Measurements from ENCODE around the gene FXYD6. TPM values are rescaled to one million over a fixed set of nuclear protein-coding genes. Genes with fewer than 3 reads are reported as not detected.
A peak's percentile ranks its signal among the peaks of the same experiment; 100 is the strongest.

FXYD6 gene
- total RNA-seq, 2 donors from 2014 or later, result 16.8 to 23.9 TPM

GRCh38 chr11:117851852-117852251 is 24.6 kb downstream of the FXYD6 start:
- 40 to 41% methylated on average over 3 of the region's 3 CpGs for WGBS, 2 donors
- no peak for DNase-seq
- intact Hi-C loops (cut with DNase I), result no loop called here

GRCh38 chr11:117851106-117851505 is 25.4 kb downstream of the FXYD6 start:
- no peak for DNase-seq
- no peaks in the 10 kb centered on the region for H3K9me3 ChIP-seq
- 73 to 82% methylated on average over 3 of the region's 3 CpGs for WGBS, 2 donors
- H3K4me3 ChIP-seq, result no peak overlapping the region
- intact Hi-C loops (cut with DNase I), result no loop called here
- no peak overlapping the region for H3K27ac ChIP-seq
- H3K4me1 ChIP-seq, result no peaks in the 10 kb centered on the region
- no peaks in the 10 kb centered on the region for H3K36me3 ChIP-seq (replicated peaks in 1 of 2; ENCODE audit: insufficient read depth in 1 of 2, low read depth in 2 of 2)
- ATAC-seq, result no peak
- H3K27me3 ChIP-seq, result no peaks in the 10 kb centered on the region
- no peak for TF ChIP-seq POLR2A (IDR thresholded peaks at IDR 0.05)
- no peak for TF ChIP-seq CTCF (IDR thresholded peaks at IDR 0.05)

More at GRCh38 chr11:117851852-117852251, 24.6 kb downstream of the FXYD6 start:
- Histone ChIP-seq H3K4me1 (no peaks in the 10 kb centered on the region), H3K9me3 (no peaks in the 10 kb centered on the region), H3K27me3 (no peaks in the 10 kb centered on the region), H3K4me3 (no peak overlapping the region), H3K27ac (no peak overlapping the region), H3K36me3 (replicated peaks in 1 of 2; ENCODE audit: insufficient read depth in 1 of 2, low read depth in 2 of 2) (no peaks in the 10 kb centered on the region)
- ATAC-seq, result no peak
- TF ChIP-seq CTCF (IDR thresholded peaks at IDR 0.05), result no peak
- no peak for TF ChIP-seq POLR2A (IDR thresholded peaks at IDR 0.05)

- H3K27ac ChIP-seq, result no peak overlapping the region
- DNase-seq (no peak), ATAC-seq (no peak)
- no peaks in the 10 kb centered on the region for H3K36me3 ChIP-seq (replicated peaks in 1 of 2; ENCODE audit: insufficient read depth in 1 of 2, low read depth in 2 of 2)
- H3K4me1 ChIP-seq, result no peaks in the 10 kb centered on the region
- intact Hi-C loops (cut with DNase I), result no loop called here
- no peak for TF ChIP-seq POLR2A (IDR thresholded peaks at IDR 0.05)
- no peak for TF ChIP-seq CTCF (IDR thresholded peaks at IDR 0.05)
- no peaks in the 10 kb centered on the region for H3K9me3 ChIP-seq
- no peaks in the 10 kb centered on the region for H3K27me3 ChIP-seq
- WGBS, 2 donors, result 69 to 87% methylated on average over 6 of the region's 6 CpGs
- H3K4me3 ChIP-seq, result no peak overlapping the region
Observed at GRCh38 chr11:117849781-117850414, 26.6 kb downstream of the FXYD6 start.

GRCh38 chr11:117843666-117844484 is 32.6 kb downstream of the FXYD6 start:
- 0 to 22% methylated on average over 7 to 9 of the region's 9 CpGs for WGBS, 2 donors
- DNase-seq, result peak; percentile 78 to 88 (median 84)
- Histone ChIP-seq H3K4me3 (no peak overlapping the region), H3K27ac (no peak overlapping the region), H3K9me3 (no peaks in the 10 kb centered on the region), H3K27me3 (no peaks in the 10 kb centered on the region), H3K36me3 (replicated peaks in 1 of 2; ENCODE audit: insufficient read depth in 1 of 2, low read depth in 2 of 2) (no peaks in the 10 kb centered on the region), H3K4me1 (peaks cover 5% of the 10 kb centered on the region)
- intact Hi-C loops (cut with DNase I), result loop anchor here (5.0 kb wide), 1 partner anchor 103 kb away; no protein-coding TSS in a partner anchor
- TF ChIP-seq CTCF (IDR thresholded peaks at IDR 0.05), result peak; percentile 88 to 99 (median 94)
- no peak for TF ChIP-seq POLR2A (IDR thresholded peaks at IDR 0.05)
- ATAC-seq, result peak; percentile 74
